Activated CD4-positive, alpha-beta T cell treated with anti-CD3 and anti-CD28 coated beads, Interleukin-2, amount 50 U/mL, for 1 hour (primary cell): Measurements from ENCODE around the gene INPP5A.
"Not testable (repeated sequence)": the region's sequence is repeated elsewhere in the genome, so short reads cannot be mapped to it uniquely, and the experiment has no call there.

Experiments used
- DNase-seq: peaks from one replicate; pipeline ENCODE4 v3.0.0-alpha.2; 2020

The INPP5A gene

GRCh38 chr10:132537684-132538001, at the start of gene INPP5A:
TSS of gene INPP5A (plus strand) at chr10:132537787. CDS start at chr10:132538097, 310 bp downstream.
- DNase-seq, result no peak

DNA sequence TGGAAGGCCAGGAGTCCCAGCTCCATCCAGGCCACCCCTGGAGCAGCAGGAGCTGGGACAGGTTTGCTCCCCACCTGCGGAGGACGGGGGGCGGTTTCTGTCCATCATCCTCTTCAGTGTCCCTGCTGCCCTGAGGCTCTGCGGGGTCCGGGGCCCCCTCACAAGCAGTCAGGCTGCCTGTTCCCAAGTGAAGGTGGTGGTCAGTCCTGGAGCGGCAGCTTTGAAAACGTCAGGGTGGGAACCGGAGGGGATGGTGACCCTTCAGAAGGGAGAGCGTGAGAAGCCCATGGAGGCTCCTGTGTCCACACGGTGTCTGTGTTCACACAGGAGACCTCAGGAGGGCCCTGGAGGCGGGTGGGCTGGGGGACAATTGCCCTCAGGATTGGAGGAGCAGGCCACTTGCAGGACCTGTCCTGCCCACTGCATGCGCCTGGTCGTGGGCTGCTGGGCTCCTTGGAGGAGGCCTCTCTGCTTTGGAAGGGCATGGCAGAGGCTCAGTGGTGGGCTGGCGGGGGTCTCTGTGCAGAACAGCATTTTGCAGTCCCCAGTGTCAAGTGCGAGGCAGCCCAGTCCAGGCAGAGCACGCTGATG, 49.3 kb upstream of the INPP5A start:
- no peak for DNase-seq

GRCh38 chr10:132489053-132489703, 48.4 kb upstream of the INPP5A start:
- DNase-seq, result no peak

GRCh38 chr10:132489704-132490534, 47.7 kb upstream of the INPP5A start:
- DNase-seq, result no peak

GRCh38 chr10:132491534-132491933, 46.1 kb upstream of the INPP5A start:
- not testable (repeated sequence) for DNase-seq

- no peak for DNase-seq
Measured at GRCh38 chr10:132492323-132493025, 45.1 kb upstream of the INPP5A start.

- no peak for DNase-seq
Measured at GRCh38 chr10:132493246-132493755, 44.3 kb upstream of the INPP5A start.

DNA sequence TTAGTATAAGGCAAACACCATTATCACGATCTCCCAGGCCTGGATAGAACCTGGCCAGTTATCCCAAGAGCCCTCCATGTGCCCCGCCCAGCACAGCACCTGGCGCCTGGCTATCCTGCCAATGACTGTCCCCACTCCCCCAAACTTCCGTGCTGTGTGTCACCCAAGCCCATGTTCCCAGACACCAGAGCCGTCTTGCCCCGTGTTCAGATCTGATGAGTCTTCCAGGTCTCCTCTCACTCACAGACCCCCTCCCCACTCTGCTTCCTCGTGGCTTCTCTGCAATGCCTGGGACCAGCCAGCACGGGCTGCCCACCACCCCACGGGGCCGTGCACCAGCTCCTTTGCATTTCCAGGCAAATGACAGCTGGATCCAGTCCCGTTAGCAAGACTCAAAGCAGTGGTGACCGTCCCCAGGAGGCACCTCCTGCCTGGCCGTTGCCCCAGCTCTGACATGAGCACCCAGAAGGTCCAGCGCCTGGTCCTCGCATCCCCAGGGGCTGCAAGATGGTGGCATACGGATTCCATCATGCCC, 43.8 kb upstream of the INPP5A start:
- no peak for DNase-seq

- no peak for DNase-seq
Measured at GRCh38 chr10:132494866-132495630, 42.5 kb upstream of the INPP5A start.

DNA sequence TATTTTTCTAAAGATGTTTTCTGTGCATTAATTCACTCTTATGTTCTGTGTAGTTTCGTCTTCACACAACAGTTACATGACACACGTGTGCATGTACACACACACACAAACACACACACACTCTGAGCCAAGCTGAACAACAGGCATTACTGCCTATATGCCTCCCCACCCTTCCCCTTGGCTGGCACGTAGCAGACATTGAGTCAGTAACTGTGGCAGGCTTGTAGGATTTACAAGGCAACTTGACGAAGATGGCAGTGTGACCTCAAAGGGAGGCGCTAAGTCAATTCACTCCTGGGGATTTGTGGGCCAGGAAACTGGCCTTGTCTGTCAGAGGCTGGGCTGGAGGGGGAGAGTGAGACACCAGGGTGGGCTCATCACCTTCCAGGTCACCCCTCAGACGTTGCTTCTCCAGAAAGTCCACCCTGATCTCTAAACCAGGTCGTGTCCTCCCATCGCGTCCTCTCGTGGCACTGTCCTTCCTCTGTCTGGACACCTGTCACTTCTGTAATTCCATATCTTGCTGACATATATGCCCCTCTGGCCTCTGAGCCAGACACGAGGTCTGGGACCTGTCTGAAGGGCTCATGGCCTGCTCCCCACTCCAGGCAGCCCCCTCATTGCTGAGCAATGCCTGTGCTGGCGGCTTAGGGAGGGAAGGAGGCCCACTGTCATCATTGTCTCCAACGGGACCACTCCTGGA, 41.1 kb upstream of the INPP5A start:
- DNase-seq, result no peak

GRCh38 chr10:132497063-132497680, 40.4 kb upstream of the INPP5A start:
- no peak for DNase-seq

- DNase-seq, result no peak
Measured at GRCh38 chr10:132497861-132498561, 39.6 kb upstream of the INPP5A start.

DNA sequence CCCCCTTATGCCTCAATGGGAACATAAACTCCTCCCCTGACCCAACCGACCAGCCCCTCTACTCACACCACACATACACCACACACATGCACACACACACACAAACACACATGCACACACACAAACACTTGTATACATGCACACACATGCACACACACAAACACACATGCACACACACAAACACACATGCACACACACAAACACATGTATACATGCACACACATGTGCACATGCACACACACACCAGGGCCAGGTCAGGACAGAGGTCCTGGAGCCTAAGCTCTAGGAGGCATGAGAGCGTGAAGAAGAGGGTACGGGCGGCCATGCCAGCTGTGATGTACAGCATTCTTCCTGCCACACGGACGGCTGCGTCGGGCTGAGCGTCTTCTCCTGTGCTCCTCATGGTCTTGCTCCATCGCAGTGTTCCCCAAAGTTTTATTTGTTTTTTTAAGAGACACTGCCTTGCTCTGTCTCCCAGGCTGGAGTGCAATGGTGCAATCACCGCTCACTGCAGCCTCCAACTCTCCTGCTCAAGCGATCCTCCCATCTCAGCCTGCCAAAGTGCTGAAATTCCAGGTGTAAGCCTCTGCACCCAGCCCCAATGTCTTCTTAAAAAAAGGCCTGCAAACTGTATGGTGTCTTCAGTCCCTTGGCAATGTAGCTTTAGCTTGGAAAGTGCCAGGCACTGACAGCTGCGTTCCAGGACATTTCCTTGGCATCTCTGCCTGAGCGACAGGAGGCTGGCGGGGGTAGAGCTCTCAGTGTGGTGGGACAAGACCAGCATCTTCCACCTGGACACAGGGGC, 38.8 kb upstream of the INPP5A start:
- DNase-seq, result no peak

- DNase-seq, result no peak
Measured at GRCh38 chr10:132499367-132499685, 38.3 kb upstream of the INPP5A start.

DNA sequence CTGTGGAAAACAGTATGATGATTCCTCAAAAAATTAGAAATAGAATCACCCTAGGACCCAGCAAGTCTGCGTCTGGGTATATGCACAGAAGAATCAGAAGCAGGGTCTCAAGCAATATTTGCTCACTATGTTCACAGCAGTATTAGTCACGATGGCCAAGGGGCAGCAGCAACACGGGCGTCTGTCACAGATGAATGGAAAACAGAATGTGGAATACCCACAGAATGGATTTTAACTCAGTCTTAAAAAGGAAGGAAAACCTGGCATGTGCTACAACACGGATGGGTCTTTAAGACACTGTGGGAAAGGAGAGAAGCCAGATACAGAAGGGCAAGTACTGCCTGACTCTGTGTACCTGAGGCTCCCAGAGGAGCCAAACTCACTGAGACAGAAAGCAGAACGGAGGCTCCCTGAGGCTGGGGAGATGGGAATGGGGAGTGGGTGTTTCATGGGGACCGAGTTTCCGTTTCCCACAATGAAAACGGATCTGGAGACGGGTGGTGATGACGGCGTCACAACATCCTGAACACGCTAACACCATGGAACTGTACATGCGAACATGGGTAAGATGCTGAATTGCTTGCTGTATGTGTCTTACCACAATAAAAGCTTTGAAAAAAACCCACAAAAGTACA, 36.7 kb upstream of the INPP5A start:
- DNase-seq, result no peak

DNA sequence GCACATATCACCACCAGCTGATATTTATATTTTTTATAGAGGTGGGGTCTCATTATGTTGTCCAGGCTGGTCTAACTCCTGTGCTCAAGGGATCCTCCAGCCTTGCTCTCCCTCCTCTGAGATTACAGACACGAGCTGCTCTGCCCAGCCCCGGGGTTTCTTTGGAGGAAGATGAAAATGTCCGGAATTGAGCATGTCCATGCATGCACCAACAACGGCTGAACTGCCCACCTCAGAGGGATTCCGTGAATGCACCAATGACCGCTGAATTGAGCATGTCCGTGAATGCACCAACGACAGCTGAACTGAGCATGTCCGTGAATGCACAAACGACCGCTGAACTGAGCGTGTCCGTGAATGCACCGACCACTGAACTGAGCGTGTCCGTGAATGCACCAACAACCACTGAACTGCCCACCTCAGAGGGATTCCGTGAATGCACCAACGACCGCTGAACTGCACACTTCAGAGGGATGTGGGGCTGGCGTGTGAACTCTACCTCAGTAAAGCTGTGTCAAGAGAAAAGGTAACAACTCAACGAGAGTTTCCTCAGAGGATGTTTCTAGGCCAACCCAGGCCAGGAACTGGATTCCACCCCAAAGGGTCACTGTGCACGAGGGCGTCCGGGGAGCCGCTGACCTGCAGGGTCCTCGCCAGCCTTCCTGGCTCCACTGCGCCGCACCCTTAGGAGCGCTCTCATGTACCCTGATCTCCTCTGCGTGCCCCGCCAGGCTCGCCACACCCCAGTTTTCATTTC, 34.9 kb upstream of the INPP5A start:
- no peak for DNase-seq

- DNase-seq, result no peak
Measured at GRCh38 chr10:132503581-132504421, 33.8 kb upstream of the INPP5A start.
